Left lung (tissue), 10 donors: ENCODE measurements around the gene CSF1. TPM values are rescaled to one million over a fixed set of nuclear protein-coding genes. Genes with fewer than 3 reads are reported as not detected.

ENCODE experiments used
- ATAC-seq: fragments of 200-7000 bp; cut with Tn5 transposase; one replicate; pipeline ENCODE4 v1.9.1; 2020; ENCODE audit warnings: moderate library complexity
- DNase-seq, 4 donors: peaks; one replicate each; pipeline ENCODE4 v3.0.0-alpha.2; 2013 to 2020
- H3K27ac ChIP-seq, 2 donors: fragments of 200-600 bp; sonication (generic) in 1 of 2; one replicate each; pipeline versions ENCODE4 v1.5.0 to v1.8.0; 2020 to 2021
- H3K27me3 ChIP-seq, 2 donors: fragments of 200-600 bp; sonication (generic) in 1 of 2; one replicate each; pipeline versions ENCODE4 v1.5.0 to v1.8.0; 2020 to 2021
- H3K36me3 ChIP-seq, 2 donors: fragments of 200-600 bp; sonication (generic) in 1 of 2; one replicate each; pipeline versions ENCODE4 v1.5.0 to v1.8.0; 2020 to 2021
- H3K4me1 ChIP-seq, 2 donors: fragments of 200-600 bp; one replicate each; pipeline ENCODE4 v1.8.0; 2021
- H3K4me3 ChIP-seq, 2 donors: fragments of 200-600 bp; sonication (generic) in 1 of 2; one replicate each; pipeline versions ENCODE4 v1.5.0 to v1.8.0; 2020 to 2021; ENCODE audit warnings: mild to moderate bottlenecking in 1 of 2
- H3K9me3 ChIP-seq, 2 donors: fragments of 200-600 bp; sonication (generic) in 1 of 2; one replicate each; pipeline versions ENCODE4 v1.5.0 to v1.8.0; 2020 to 2021
- intact Hi-C, 2 donors: fragments of 100-400 bp; cut with DNase I; formaldehyde crosslinking; loops; one replicate each; pipeline versions ENCODE4 v1.11.2 to v1.14.2; 2022
- polyA plus RNA-seq, 6 donors: library from polyadenylated mRNA; unstranded; fragments of 120-200 nt; gene quantifications; one replicate each; pipeline ENCODE4 v1.2.1, GENCODE V29; 2013; ENCODE audit not compliant: insufficient read length in 6 of 6
- total RNA-seq, 2 donors: library from RNA; stranded (reverse); fragmentation: NEBNext Ultra II Directional; extraction: Animal tissue kit (Norgen Biotek cat#: 25700); gene quantifications; one replicate each; pipeline ENCODE4 v1.2.1, GENCODE V29; 2021
- TF ChIP-seq, protein P1 (sequence below), 2 donors: fragments of 200-600 bp; sonication (generic) in 1 of 2; IDR thresholded peaks; one replicate each; pipeline versions ENCODE4 v1.5.0 to v1.8.0; 2021; ENCODE audit warnings: antibody characterized with exemption in 2 of 2
- donor health status: DM: no; HTN: yes; CAD: no.
- donor health status: DM: no; HTN: no; CAD: no.

CSF1 gene
- total and polyA plus RNA-seq, 8 donors: 6.9 to 68.0 (median 10.0) TPM

DNA sequence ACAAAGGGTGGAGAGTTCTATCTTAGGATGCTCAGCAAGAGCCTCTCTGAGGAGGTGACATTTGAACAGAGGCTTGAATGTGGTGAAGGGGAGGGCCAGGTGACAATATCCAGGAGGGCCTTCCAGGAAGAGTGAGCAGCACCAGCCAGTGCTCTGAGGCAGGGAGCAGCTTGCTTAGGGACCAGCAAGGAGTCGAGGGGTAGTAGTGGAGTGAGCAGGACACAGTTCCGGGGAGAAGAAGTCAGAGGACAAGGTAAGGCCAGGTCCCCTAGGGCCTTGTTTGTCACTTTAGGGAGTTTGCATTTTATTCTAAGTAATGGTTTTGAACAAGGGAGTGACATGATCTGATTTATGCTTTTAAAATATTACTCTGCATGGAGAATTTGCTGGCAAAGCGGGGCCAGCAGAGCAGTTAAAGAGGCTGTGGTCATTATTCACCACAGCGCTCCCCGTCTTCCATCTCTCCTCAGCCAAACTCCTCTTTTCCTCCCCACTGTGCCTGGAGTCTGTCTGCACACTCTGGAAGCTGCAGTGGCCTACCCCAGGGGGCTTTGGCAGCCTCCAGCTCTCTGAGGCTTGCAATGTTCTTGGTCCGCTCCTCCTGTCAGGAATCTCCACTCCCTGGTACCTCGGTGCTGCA lies 17.0 kb upstream of the CSF1 start:
- peaks cover 0 to 67% of the 10 kb centered on the region in 2 donors for H3K4me1 ChIP-seq
- no peak for DNase-seq
- ATAC-seq: no peak
- H3K27me3 ChIP-seq: no peaks in the 10 kb centered on the region
- intact Hi-C loops: no loop called here
- no peaks in the 10 kb centered on the region for H3K9me3 ChIP-seq
- no peak overlapping the region for H3K27ac ChIP-seq
- no peak overlapping the region for H3K4me3 ChIP-seq
- TF ChIP-seq, protein P1, sequence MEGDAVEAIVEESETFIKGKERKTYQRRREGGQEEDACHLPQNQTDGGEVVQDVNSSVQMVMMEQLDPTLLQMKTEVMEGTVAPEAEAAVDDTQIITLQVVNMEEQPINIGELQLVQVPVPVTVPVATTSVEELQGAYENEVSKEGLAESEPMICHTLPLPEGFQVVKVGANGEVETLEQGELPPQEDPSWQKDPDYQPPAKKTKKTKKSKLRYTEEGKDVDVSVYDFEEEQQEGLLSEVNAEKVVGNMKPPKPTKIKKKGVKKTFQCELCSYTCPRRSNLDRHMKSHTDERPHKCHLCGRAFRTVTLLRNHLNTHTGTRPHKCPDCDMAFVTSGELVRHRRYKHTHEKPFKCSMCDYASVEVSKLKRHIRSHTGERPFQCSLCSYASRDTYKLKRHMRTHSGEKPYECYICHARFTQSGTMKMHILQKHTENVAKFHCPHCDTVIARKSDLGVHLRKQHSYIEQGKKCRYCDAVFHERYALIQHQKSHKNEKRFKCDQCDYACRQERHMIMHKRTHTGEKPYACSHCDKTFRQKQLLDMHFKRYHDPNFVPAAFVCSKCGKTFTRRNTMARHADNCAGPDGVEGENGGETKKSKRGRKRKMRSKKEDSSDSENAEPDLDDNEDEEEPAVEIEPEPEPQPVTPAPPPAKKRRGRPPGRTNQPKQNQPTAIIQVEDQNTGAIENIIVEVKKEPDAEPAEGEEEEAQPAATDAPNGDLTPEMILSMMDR (IDR thresholded peaks at IDR 0.05): no peak
- H3K36me3 ChIP-seq: no peaks in the 10 kb centered on the region

DNA sequence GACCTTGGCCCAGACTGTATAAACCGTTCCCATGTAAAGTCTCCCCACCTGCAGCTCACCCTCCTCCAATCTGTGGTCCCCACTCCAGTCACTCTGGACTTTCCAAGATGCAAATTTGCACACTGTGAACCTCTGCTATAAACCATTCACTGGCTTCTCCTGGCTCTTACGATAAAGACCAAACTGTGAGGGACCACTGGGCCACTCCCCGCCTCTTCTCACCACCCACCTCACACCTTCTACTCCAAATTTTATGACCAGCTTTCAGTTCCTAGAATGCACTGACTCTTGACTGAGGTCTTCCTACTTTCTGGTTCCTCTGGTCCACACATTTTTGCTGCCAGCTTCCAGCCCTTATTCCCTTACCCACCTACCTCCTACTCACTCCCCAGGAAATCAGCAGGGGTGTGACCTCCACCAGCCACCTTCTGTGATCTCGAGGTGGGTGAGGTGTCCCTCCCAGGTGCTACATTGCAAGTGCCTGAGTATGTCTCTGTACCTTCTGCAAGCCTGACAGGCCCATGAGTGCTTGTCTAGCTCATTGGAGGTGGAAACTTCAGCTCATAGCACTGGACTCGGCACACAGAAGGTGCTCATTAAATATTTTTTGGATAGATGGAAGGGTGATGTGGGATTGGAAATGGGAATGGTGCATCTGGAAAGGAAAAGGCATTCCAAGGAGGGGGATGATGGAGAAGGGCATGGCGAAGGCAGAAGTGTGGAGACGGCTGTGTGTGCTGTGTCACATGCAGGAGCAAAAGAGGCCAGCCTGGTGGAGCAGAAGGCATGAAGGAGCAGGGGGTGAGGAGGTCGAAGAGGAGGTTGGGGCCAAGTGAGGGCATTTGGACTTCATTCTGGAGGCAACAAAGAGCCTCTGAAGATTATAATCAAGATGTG lies 15.6 kb upstream of the CSF1 start:
- DNase-seq: no peak

DNA sequence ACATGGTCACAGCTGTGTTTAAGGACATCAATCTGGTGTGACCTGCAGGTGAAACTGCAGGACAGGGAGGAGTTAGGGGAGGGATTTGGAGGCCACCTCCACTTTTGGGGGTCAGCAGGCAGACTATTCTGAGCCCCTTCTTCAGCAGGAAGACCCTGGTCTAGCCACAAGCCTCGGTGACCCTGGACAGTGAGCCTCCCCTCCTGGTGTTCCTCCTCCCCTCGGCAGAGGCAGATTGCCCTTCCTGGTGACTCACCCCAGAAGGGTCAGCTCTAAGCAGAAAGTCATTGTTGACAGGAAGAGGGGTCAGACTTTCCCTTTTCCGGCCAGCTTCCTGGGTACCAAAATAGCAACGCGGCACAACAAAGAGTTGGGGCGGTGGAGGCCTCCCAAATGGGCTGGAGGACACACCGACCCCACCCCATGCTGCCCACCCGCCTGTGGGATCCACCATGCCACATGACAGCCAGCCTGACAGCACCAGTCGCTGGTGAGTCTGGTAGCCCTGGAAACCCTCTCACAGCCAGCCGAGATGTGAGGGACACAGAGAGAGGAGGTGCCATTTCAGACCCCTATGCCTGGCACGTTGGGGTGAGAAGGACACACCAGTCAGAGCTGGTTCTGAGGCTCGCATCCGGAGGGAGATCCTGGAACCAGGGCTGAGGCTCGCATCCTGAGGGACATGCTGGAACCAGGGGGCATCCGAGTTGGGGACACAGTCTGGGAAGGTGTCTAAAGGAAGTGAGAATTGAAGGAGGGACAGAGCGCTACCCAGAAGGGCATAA lies 14.7 kb upstream of the CSF1 start:
- Histone ChIP-seq H3K9me3 (no peaks in the 10 kb centered on the region), H3K4me1 (peaks cover 0 to 89% of the 10 kb centered on the region in 2 donors), H3K36me3 (no peaks in the 10 kb centered on the region), H3K27ac (peak overlapping the region in 1 of 2 donors; percentile 81), H3K4me3 (no peak overlapping the region), H3K27me3 (no peaks in the 10 kb centered on the region)
- TF ChIP-seq, protein P1 (IDR thresholded peaks at IDR 0.05): no peak
- intact Hi-C loops: no loop called here
- ATAC-seq (peak; percentile 65), DNase-seq (peak in 2 of 4 donors; percentile 64 to 84)

More for the DNA sequence above, 15.6 kb upstream of the CSF1 start:
- Histone ChIP-seq H3K27ac (peak overlapping the region in 1 of 2 donors; percentile 81), H3K9me3 (no peaks in the 10 kb centered on the region), H3K4me1 (peaks cover 0 to 80% of the 10 kb centered on the region in 2 donors), H3K4me3 (no peak overlapping the region), H3K27me3 (no peaks in the 10 kb centered on the region), H3K36me3 (no peaks in the 10 kb centered on the region)
- intact Hi-C loops: no loop called here
- TF ChIP-seq, protein P1 (IDR thresholded peaks at IDR 0.05): no peak
- ATAC-seq: no peak

DNA sequence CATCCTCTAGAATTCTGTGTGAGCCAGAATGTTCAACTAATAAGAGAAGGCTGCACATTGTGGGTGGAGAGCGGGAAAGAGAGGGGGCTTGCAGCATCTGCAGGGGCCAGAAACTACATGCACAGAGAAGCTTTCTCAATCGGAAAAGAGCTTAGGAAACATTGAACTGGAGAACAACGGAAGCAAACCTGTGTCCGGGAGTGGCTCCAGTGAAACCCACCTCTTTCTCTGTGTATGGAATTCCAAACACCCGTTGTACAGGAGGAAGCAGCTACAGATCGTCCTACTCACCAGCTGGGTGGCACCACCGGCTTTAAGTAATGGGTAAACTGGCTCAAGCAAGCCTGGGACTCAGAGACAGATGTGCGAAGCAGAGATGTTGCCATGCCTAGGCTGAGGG lies 14.0 kb upstream of the CSF1 start:
- intact Hi-C loops: no loop called here
- Histone ChIP-seq H3K27ac (peak overlapping the region in 1 of 2 donors; percentile 81), H3K4me1 (peaks cover 0 to 90% of the 10 kb centered on the region in 2 donors)

More for the DNA sequence above, 14.0 kb upstream of the CSF1 start:
- Histone ChIP-seq H3K4me3 (no peak overlapping the region), H3K36me3 (no peaks in the 10 kb centered on the region), H3K27me3 (no peaks in the 10 kb centered on the region), H3K9me3 (no peaks in the 10 kb centered on the region)
- ATAC-seq (no peak), DNase-seq (no peak)
- TF ChIP-seq, protein P1 (IDR thresholded peaks at IDR 0.05): no peak
